ENCODE data around the gene TP63.

TP63 gene

GRCh38 chr3:189833266-189833665 lies 202.1 kb downstream of the TP63 start:
- no peak for DNase-seq (ENCODE audit: low spot score)
- no peak overlapping the region for H3K4me3 ChIP-seq
- no peak overlapping the region for H3K27ac ChIP-seq
- TF ChIP-seq CTCF (IDR thresholded peaks at IDR 0.05): no peak

GRCh38 chr3:189833996-189834395 lies 202.8 kb downstream of the TP63 start:
- no peak for TF ChIP-seq CTCF (IDR thresholded peaks at IDR 0.05)
- Histone ChIP-seq H3K4me3 (no peak overlapping the region), H3K27ac (no peak overlapping the region)
- DNase-seq (ENCODE audit: low spot score): no peak

- H3K27ac ChIP-seq: no peak overlapping the region
- no peak overlapping the region for H3K4me3 ChIP-seq
- DNase-seq (ENCODE audit: low spot score): no peak
- no peak for TF ChIP-seq CTCF (IDR thresholded peaks at IDR 0.05)
These were observed 203.3 kb downstream of the TP63 start for GRCh38 chr3:189834462-189834861.

GRCh38 chr3:189836795-189837194 lies 205.6 kb downstream of the TP63 start:
- DNase-seq (ENCODE audit: low spot score): no peak
- Histone ChIP-seq H3K4me3 (no peak overlapping the region), H3K27ac (no peak overlapping the region)
- TF ChIP-seq CTCF (IDR thresholded peaks at IDR 0.05): no peak

GRCh38 chr3:189838291-189838690 lies 207.1 kb downstream of the TP63 start:
- no peak for DNase-seq (ENCODE audit: low spot score)
- Histone ChIP-seq H3K4me3 (no peak overlapping the region), H3K27ac (no peak overlapping the region)
- no peak for TF ChIP-seq CTCF (IDR thresholded peaks at IDR 0.05)

- no peak overlapping the region for H3K27ac ChIP-seq
- H3K4me3 ChIP-seq: no peak overlapping the region
- no peak for TF ChIP-seq CTCF (IDR thresholded peaks at IDR 0.05)
- no peak for DNase-seq (ENCODE audit: low spot score)
These were observed 208.4 kb downstream of the TP63 start for GRCh38 chr3:189839576-189839975.

- TF ChIP-seq CTCF (IDR thresholded peaks at IDR 0.05): no peak
- Histone ChIP-seq H3K27ac (no peak overlapping the region), H3K4me3 (no peak overlapping the region)
- no peak for DNase-seq (ENCODE audit: low spot score)
These were observed 210.4 kb downstream of the TP63 start for GRCh38 chr3:189841473-189842205.

Data from coronary artery (tissue), 2 donors.